ENCODE measurements around the gene PTPRD. TPM values are rescaled to one million over a fixed set of nuclear protein-coding genes. Genes with fewer than 3 reads are reported as not detected.

The PTPRD gene
- total RNA-seq, 1 donor from 2014 or later: 197 TPM

- Mint-ChIP-seq H3K27ac (no peak overlapping the region), H3K4me1 (ENCODE audit: unreplicated experiment) (no peaks in the 10 kb centered on the region), H3K4me3 (no peak overlapping the region), H3K9me3 (no peaks in the 10 kb centered on the region), H3K27me3 (no peaks in the 10 kb centered on the region), H3K36me3 (peaks cover 3% of the 10 kb centered on the region)
- DNase-seq (ENCODE audit: extremely low spot score, unreplicated experiment): no peak
- no peak for TF ChIP-seq CTCF (conservative IDR thresholded peaks at IDR 0.05)
Measured at GRCh38 chr9:8685825-8686224, 1927.0 kb downstream of the PTPRD start.

GRCh38 chr9:8684978-8685708, 1927.7 kb downstream of the PTPRD start:
- H3K4me1 Mint-ChIP-seq (ENCODE audit: unreplicated experiment): no peaks in the 10 kb centered on the region
- no peaks in the 10 kb centered on the region for H3K27me3 Mint-ChIP-seq
- no peak overlapping the region for H3K27ac Mint-ChIP-seq
- H3K36me3 Mint-ChIP-seq: peaks cover 3% of the 10 kb centered on the region
- TF ChIP-seq CTCF (conservative IDR thresholded peaks at IDR 0.05): no peak
- no peaks in the 10 kb centered on the region for H3K9me3 Mint-ChIP-seq
- DNase-seq (ENCODE audit: extremely low spot score, unreplicated experiment): no peak
- no peak overlapping the region for H3K4me3 Mint-ChIP-seq

GRCh38 chr9:8683496-8683895, 1929.3 kb downstream of the PTPRD start:
- Mint-ChIP-seq H3K27me3 (no peaks in the 10 kb centered on the region), H3K27ac (no peak overlapping the region), H3K36me3 (no peaks in the 10 kb centered on the region), H3K4me1 (ENCODE audit: unreplicated experiment) (peaks cover 9% of the 10 kb centered on the region), H3K9me3 (no peaks in the 10 kb centered on the region), H3K4me3 (no peak overlapping the region)
- TF ChIP-seq CTCF (conservative IDR thresholded peaks at IDR 0.05): no peak
- DNase-seq (ENCODE audit: extremely low spot score, unreplicated experiment): no peak

GRCh38 chr9:8680658-8681057, 1932.1 kb downstream of the PTPRD start:
- DNase-seq (ENCODE audit: extremely low spot score, unreplicated experiment): no peak
- H3K27me3 Mint-ChIP-seq: no peaks in the 10 kb centered on the region
- TF ChIP-seq CTCF (conservative IDR thresholded peaks at IDR 0.05): no peak
- peaks cover 25% of the 10 kb centered on the region for H3K4me1 Mint-ChIP-seq (ENCODE audit: unreplicated experiment)
- no peaks in the 10 kb centered on the region for H3K9me3 Mint-ChIP-seq
- H3K36me3 Mint-ChIP-seq: no peaks in the 10 kb centered on the region
- no peak overlapping the region for H3K27ac Mint-ChIP-seq
- no peak overlapping the region for H3K4me3 Mint-ChIP-seq

GRCh38 chr9:8680157-8680556, 1932.6 kb downstream of the PTPRD start:
- no peaks in the 10 kb centered on the region for H3K36me3 Mint-ChIP-seq
- H3K4me1 Mint-ChIP-seq (ENCODE audit: unreplicated experiment): peaks cover 28% of the 10 kb centered on the region
- no peak for TF ChIP-seq CTCF (conservative IDR thresholded peaks at IDR 0.05)

More at GRCh38 chr9:8680157-8680556, 1932.6 kb downstream of the PTPRD start:
- Mint-ChIP-seq H3K27me3 (peaks cover 3% of the 10 kb centered on the region), H3K4me3 (no peak overlapping the region), H3K9me3 (no peaks in the 10 kb centered on the region), H3K27ac (no peak overlapping the region)
- no peak for DNase-seq (ENCODE audit: extremely low spot score, unreplicated experiment)
